IMR-90 (cell line): ENCODE data around the gene TYSND1.

ENCODE experiments used
- BHLHE40 ChIP-seq: fragments of 150-350 bp; IDR thresholded peaks from 2 replicates; pipeline ENCODE4 v1.6.1; 2016; ENCODE audit warnings: mild to moderate bottlenecking, low read depth, low read length
- CHD1 ChIP-seq: IDR thresholded peaks from 2 replicates; pipeline ENCODE4 v1.6.1; 2012; ENCODE audit warnings: low read depth, low read length, improper control_type of control experiment
- MAFK ChIP-seq: IDR thresholded peaks from 2 replicates; pipeline ENCODE4 v1.6.1; 2012; ENCODE audit warnings: low read depth, low read length, improper control_type of control experiment
- MAZ ChIP-seq: IDR thresholded peaks from 2 replicates; pipeline ENCODE4 v1.6.1; 2012; ENCODE audit warnings: low read depth, mild to moderate bottlenecking, low read length, improper control_type of control experiment, moderate library complexity, borderline replicate concordance
- POLR2A ChIP-seq: IDR thresholded peaks from 2 replicates; pipeline ENCODE4 v1.6.1; 2012; ENCODE audit warnings: mild to moderate bottlenecking, low read depth, low read length
- RAD21 ChIP-seq: IDR thresholded peaks from 2 replicates; pipeline ENCODE4 v1.6.1; 2012; ENCODE audit warnings: low read length, improper control_type of control experiment
- RCOR1 ChIP-seq: IDR thresholded peaks from 2 replicates; pipeline ENCODE4 v1.6.1; 2012; ENCODE audit warnings: mild to moderate bottlenecking, low read length, improper control_type of control experiment; ENCODE audit not compliant: insufficient replicate concordance
- RFX5 ChIP-seq: IDR thresholded peaks from 2 replicates; pipeline ENCODE4 v1.8.0; 2012; ENCODE audit warnings: low read depth, mild to moderate bottlenecking, low read length, moderate library complexity
- TF ChIP-seq, protein P1 (sequence below): conservative IDR thresholded peaks from 2 replicates; pipeline ENCODE4 v1.5.1; 2012; ENCODE audit warnings: mild to moderate bottlenecking, low read depth, low read length, improper control_type of control experiment

GRCh38 chr10:70106958-70107791, 39.3 kb downstream of the TYSND1 start:
- TF ChIP-seq, protein P1, sequence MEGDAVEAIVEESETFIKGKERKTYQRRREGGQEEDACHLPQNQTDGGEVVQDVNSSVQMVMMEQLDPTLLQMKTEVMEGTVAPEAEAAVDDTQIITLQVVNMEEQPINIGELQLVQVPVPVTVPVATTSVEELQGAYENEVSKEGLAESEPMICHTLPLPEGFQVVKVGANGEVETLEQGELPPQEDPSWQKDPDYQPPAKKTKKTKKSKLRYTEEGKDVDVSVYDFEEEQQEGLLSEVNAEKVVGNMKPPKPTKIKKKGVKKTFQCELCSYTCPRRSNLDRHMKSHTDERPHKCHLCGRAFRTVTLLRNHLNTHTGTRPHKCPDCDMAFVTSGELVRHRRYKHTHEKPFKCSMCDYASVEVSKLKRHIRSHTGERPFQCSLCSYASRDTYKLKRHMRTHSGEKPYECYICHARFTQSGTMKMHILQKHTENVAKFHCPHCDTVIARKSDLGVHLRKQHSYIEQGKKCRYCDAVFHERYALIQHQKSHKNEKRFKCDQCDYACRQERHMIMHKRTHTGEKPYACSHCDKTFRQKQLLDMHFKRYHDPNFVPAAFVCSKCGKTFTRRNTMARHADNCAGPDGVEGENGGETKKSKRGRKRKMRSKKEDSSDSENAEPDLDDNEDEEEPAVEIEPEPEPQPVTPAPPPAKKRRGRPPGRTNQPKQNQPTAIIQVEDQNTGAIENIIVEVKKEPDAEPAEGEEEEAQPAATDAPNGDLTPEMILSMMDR = peak; percentile 24; the same call in 1 of the 2 replicates
- TF ChIP-seq CHD1 (no peak), MAFK (no peak), RFX5 (no peak), POLR2A (no peak), BHLHE40 (no peak), RAD21 (no peak), RCOR1 (no peak), MAZ (no peak)
